ENCODE results near the gene KMT2C. TPM values are rescaled to one million over a fixed set of nuclear protein-coding genes. Genes with fewer than 3 reads are reported as not detected.

KMT2C gene
- polyA plus RNA-seq, 1 experiment = 16.7 TPM

GRCh38 chr7:152089183-152089582, 346.6 kb downstream of the KMT2C start:
- Histone ChIP-seq H3K27me3 (ENCODE audit: control insufficient read depth, insufficient read depth, low read length) (no peaks in the 10 kb centered on the region), H3K9me3 (ENCODE audit: control insufficient read depth, insufficient read depth, low read length) (peaks cover 8% of the 10 kb centered on the region), H3K4me3 (ENCODE audit: low read depth, low read length) (no peak overlapping the region), H3K27ac (ENCODE audit: low read depth, low read length) (no peak overlapping the region)
- DNase-seq (ENCODE audit: low read depth, low spot score) = no peak
- CTCF ChIA-PET = no interaction called here
- TF ChIP-seq, protein P1, sequence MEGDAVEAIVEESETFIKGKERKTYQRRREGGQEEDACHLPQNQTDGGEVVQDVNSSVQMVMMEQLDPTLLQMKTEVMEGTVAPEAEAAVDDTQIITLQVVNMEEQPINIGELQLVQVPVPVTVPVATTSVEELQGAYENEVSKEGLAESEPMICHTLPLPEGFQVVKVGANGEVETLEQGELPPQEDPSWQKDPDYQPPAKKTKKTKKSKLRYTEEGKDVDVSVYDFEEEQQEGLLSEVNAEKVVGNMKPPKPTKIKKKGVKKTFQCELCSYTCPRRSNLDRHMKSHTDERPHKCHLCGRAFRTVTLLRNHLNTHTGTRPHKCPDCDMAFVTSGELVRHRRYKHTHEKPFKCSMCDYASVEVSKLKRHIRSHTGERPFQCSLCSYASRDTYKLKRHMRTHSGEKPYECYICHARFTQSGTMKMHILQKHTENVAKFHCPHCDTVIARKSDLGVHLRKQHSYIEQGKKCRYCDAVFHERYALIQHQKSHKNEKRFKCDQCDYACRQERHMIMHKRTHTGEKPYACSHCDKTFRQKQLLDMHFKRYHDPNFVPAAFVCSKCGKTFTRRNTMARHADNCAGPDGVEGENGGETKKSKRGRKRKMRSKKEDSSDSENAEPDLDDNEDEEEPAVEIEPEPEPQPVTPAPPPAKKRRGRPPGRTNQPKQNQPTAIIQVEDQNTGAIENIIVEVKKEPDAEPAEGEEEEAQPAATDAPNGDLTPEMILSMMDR (IDR thresholded peaks at IDR 0.05; ENCODE audit: low read depth, low read length) = no peak
- POLR2A ChIA-PET = no interaction called here

GRCh38 chr7:152086513-152086912, 349.3 kb downstream of the KMT2C start:
- ChIA-PET POLR2A (no interaction called here), CTCF (interaction anchor here (0.8 kb wide), 1 partner anchor 10 kb away, joined by 3 read pairs; no protein-coding TSS in a partner anchor)
- DNase-seq (ENCODE audit: low read depth, low spot score) = no peak
- H3K4me3 ChIP-seq (ENCODE audit: low read depth, low read length) = no peak overlapping the region
- TF ChIP-seq, protein P1 (IDR thresholded peaks at IDR 0.05; ENCODE audit: low read depth, low read length) = no peak
- H3K9me3 ChIP-seq (ENCODE audit: control insufficient read depth, insufficient read depth, low read length) = peaks cover 8% of the 10 kb centered on the region
- H3K27me3 ChIP-seq (ENCODE audit: control insufficient read depth, insufficient read depth, low read length) = no peaks in the 10 kb centered on the region
- H3K27ac ChIP-seq (ENCODE audit: low read depth, low read length) = no peak overlapping the region

DNA sequence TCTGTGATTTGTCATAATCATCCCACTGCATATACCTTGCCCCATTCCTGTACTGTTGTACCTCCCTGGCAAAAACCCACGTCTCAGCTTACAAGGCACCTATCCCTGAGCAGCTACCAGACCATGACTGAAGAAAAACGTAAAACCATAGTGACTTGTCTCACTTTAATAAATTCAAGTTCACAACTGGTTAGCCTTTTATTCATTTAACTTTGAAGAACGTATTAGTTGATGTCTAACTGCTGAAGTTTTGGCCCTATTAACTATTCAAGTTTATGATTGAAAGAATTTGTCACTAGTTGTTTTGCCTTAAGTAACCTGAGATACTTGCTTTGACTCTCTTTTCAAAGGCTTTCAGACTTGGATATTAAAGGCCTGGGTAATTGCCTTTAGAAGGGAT, 350.7 kb downstream of the KMT2C start:
- ChIA-PET CTCF (no interaction called here), POLR2A (no interaction called here)
- no peak for DNase-seq (ENCODE audit: low read depth, low spot score)
- H3K27me3 ChIP-seq (ENCODE audit: control insufficient read depth, insufficient read depth, low read length) = no peaks in the 10 kb centered on the region
- peaks cover 8% of the 10 kb centered on the region; the same call in 1 of the 2 replicates for H3K9me3 ChIP-seq (ENCODE audit: control insufficient read depth, insufficient read depth, low read length)
- no peak overlapping the region for H3K4me3 ChIP-seq (ENCODE audit: low read depth, low read length)
- TF ChIP-seq, protein P1 (IDR thresholded peaks at IDR 0.05; ENCODE audit: low read depth, low read length) = no peak
- no peak overlapping the region for H3K27ac ChIP-seq (ENCODE audit: low read depth, low read length)

Small RNA genes within 50 kb of the gene (small RNA-seq; reads per million reads assigned to genes)
- gene AC104692.1 (ENCODE audit: insufficient read length, low read depth) (not detected), gene AC104692.2 (ENCODE audit: insufficient read length, low read depth) (not detected), gene RF00019 (ENCODE audit: insufficient read length, low read depth) (not detected)

Other genes starting within 250 kb of the KMT2C start
- gene XRCC2, start 240.1 kb upstream of the KMT2C start, polyA plus RNA-seq (2011; rRNA removed) = 0.84 and 1.3 TPM in 2 replicates